CD4-positive, alpha-beta T cell treated with Interleukin-17A for 1 hour (primary cell): ENCODE data around the gene P2RY14.
A peak's percentile ranks its signal among the peaks of the same experiment; 100 is the strongest.

Experiments used
- DNase-seq: peaks from one replicate; pipeline ENCODE4 v3.0.0-alpha.2; 2020

The P2RY14 gene

GRCh38 chr3:151299006-151299405, 20.7 kb upstream of the P2RY14 start:
- DNase-seq: no peak

GRCh38 chr3:151297429-151297828, 19.1 kb upstream of the P2RY14 start:
- DNase-seq: no peak

GRCh38 chr3:151296226-151296625, 17.9 kb upstream of the P2RY14 start:
- DNase-seq: no peak

GRCh38 chr3:151293127-151293526, 14.8 kb upstream of the P2RY14 start:
- DNase-seq: no peak

GRCh38 chr3:151290673-151291072, 12.3 kb upstream of the P2RY14 start:
- no peak for DNase-seq

DNA sequence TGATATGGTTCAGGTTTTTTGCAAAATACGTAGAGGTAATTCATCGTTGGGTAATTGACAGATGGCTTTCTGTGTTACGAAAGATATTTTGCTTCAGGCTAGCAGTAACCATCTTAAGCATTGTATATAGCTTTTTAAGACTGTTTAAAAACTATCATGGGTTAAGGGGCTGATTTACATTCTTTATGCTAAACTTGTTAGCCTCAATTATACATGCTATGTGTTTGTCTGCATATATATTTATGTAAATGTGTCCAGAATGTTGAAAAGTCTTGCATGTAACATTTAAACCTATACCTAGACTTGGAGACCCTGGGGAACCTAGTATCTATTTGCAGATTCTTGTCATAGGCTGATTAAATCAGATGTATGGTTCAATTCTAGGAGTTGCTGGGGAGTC, 11.1 kb upstream of the P2RY14 start:
- no peak for DNase-seq

GRCh38 chr3:151285940-151286339, 7.6 kb upstream of the P2RY14 start:
- DNase-seq: no peak

DNA sequence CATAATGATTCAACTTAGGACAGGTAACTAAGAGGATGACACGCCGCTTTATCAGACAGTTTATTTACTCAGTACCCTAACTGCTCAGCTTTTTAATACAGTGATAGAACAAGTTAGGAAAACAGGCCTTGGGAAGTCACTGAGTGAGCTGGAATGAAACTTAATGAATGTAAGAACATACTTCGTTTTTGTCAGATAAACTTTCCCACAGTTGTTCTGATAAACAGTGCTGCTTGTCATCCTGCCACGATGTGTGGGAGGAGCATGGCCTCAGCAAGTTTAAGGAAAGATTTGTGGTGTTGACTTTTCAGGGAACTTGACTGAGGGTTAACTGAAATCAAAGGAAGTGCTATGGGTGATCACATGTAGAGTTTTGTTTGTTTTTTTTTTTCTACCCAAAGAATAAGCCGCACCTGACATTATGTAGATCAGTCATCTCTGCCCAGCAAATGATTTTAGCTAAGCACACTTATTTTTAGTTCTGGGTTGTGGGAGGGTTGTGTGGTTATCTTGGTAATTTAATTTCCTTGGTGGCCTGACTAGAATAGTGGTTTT, 5.6 kb upstream of the P2RY14 start:
- peak; percentile 18 for DNase-seq

DNA sequence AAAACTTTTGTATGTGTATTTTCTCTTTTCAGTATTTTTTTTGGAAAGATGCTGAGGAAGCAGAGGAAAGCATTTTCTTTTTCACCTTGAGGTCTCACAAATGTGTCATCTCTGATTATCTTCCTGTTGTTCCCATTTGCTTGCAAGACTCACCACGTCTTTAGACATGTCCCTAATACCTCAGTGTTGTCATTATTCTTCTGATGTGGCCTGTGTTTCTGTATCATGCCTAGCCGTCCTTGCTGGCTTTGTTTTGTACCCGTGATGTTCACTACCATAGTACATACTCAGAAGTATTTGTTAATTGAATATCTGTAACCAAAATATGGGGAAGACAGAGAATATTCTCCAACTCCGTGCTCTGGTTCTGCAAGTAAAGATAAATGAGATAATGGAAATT, 5.0 kb upstream of the P2RY14 start:
- no peak for DNase-seq

GRCh38 chr3:151282921-151283320, 4.6 kb upstream of the P2RY14 start:
- DNase-seq: peak; percentile 75

DNA sequence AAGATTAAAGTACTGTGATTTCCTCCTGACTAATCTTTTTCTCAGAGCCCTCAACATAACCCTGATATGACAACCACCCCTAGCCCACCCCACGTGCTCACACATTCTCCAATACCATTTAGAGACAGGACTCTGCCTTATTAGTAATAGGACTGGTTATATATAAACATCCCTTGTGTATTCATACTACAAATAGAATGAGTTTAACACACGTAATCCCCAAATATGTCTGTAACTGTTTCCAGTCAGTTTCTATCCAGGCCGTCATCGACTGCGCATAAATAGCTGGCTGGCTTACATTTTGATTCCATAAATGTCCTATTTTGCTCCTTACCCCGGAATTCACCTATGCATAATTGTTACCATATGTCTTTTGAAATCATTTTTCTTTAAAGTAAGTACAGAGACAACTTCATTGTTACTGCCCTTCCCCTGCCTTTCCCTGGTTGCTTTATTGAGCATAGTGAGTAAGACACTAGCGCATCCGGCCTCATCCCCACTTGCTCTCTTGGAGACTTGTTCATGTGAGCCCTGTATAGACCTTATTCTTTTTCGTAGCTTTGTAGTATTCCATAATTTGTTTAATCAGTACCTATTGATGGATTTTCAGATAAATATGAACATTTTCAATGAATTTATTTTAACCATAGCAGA, 3.5 kb upstream of the P2RY14 start:
- no peak for DNase-seq

DNA sequence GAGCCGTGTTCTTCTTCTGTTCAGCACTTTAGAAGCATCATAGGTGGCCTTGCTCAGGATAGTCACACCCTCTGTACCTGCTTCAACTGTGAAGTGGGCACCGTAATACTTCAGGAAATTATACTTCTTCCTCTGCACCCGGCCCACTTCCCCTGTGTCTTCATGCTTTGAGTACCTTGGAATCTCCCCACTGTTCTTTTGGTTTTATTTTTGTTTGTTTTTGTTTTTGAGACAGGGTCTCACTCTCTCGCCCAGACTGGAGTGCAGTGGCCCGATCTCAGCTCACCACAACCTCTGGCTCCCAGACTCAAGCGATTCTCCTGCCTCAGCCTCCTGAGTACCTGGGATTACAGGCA, 1.7 kb downstream of the P2RY14 start:
- peak; percentile 68 for DNase-seq

DNA sequence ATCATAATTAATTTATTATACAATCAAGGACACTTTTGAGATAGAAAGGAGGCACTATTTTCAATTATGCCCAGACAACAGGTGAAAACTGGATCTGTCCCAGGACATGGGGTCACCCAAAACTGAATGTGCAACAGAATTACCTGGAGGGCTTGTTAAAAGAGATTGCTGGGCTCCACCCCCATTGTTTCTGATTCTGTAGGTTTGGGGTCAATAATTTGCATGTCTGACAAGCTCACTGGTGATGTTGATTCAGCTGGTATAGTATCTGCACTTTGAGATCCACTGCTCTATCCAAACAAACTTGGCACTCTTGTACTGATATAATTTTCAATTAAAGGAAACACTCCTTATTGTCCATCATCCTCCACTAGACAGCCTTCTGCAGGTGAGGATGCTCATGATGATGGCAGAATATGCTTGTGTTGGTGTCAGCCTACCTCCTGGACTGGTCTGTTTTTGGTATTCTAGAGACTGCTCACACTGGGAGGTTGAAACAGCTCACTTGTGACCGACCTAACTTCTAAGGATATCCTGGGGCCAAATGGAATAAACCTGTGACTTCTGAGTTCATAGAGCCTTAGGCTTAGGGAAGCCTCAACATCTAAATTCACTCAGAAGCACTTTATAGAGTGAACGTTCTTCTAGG, 2.2 kb downstream of the P2RY14 start:
- DNase-seq: no peak

- no peak for DNase-seq
These were observed 3.3 kb downstream of the P2RY14 start for GRCh38 chr3:151275091-151275490.

DNA sequence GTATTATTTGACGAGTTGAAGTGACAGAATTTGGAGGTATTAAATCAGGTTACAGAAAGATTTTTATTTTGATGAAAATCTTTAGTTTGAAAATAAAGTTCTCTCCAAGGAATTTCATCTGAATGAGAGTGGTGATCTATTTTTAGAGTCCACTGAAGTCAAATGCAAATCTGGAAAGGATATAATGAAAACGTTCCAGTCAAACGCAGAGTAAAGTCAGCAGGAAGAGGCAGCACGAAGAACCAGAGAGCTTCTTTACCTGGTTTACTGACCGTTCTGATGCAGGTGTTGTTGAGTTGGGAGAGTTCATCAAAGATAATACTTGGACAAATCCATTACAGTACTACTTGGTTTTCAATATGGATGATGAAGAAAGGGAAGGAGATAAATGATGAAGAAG, 8.7 kb downstream of the P2RY14 start:
- no peak for DNase-seq

DNA sequence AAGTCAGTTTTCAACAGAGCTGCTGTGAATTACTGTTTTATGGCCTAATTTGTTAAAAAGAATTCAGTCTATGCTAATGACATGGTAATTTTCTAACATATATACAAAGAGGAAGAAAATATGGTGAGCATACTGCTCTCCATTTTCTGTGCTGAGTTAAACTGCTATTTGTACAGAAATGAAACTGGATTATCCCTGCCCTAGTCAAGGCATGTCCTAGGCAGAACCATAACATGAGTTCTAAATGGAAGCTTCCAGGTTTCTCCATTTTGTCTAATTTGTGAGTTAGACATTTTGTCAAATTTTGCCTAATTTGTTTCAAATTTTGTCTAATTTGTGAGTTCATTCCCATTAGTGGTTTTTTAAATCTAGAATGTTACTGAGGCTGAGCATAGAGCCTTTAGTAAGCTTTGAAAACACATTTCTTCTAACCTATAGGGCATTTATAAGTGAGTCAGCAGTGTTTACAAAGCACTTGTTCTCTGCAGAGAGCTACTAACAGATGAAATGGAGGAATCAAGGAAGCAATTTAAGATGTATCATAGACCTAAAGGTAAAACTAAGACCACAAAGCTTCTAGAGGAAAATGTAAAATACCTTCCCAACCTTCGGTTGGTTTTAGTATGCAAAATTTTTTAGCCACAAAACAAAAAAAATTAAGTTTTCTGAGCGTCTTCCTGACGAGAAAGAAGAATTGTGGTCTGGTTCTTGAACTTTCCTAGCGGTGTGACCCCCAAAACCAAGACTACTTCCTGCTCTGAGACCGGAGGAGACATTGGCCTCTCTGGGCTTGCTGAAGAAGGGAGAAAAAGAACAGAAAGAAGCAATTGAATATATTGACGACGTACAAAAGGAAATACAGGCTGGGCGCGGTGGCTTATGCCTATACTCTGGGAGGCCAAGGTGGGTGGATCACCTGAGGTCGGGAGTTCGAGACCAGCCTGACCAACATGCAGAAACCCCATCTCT, 9.8 kb downstream of the P2RY14 start:
- DNase-seq: peak; percentile 47

GRCh38 chr3:151267066-151267465, 11.3 kb downstream of the P2RY14 start:
- no peak for DNase-seq

GRCh38 chr3:151265866-151266265, 12.5 kb downstream of the P2RY14 start:
- DNase-seq: peak; percentile 39

GRCh38 chr3:151265166-151265565, 13.2 kb downstream of the P2RY14 start:
- DNase-seq: no peak

DNA sequence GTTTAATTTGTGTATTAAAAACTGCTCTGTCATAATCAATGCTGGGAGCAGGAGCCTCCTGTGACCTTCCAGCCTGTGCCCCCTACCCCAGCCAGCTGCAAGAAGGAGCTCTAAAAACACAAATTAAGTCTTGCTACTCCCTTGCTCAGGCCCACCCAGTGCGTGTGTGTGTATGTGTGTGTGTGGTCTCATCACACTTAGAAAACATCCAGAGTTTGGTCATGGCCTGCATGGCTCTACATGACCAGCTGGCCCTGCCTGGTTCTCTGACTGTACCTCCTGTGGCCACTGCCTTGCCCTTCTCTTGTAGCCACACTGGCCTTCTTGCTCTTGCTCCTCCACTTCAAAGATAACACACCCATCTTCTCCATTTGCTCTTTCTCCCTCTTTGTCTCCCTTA, 13.7 kb downstream of the P2RY14 start:
- no peak for DNase-seq

DNA sequence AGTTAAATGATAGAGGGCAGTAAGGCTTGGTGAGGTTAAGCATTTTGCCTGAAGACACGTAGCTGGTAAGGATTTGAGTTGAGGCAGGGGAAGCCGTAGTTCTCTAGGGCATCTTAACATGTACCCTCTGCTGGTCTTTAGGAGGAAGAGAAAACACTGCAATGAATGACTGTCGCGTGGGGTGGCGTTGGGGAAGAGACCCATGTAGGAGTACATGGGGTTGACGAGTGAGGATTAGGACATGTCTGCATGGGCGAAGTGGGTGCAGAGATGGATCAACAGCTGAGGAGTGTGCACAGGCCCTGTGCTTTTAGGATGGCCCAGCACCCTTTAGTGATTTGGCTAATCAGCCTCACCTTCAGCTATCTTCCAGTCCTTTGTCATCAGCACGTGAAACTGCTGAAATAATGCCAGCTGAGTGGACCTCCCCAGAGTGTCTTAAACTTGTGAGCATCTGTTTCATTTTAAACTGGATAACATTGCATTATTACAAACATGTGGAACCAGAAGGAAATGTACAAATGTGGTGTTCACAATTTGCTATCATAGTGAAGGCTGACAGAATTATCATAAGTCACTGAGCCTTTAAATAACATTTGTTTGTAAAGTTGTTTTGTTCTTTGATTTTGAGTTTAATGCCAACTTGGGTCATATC, 15.3 kb downstream of the P2RY14 start:
- no peak for DNase-seq

- no peak for DNase-seq
These were observed 18.7 kb downstream of the P2RY14 start for GRCh38 chr3:151259664-151260063.

DNA sequence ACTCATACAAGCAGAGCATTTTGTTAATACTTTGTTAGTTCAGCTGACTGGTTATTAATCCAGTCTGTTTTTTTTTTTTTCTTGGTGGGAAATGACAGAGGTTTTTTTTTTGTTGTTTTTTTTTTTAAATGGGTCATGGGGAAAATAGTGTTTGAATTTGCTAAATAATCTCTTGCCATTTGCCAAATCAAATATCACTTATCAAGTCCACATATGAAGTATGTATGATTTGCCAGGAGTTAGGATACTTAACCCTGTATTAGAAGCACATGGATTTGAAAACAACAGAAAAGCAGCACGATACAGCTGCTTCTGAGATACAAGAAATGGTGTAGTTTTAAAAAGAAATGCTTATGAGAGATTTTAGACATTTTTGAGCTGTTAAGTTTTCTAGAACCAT, 21.6 kb downstream of the P2RY14 start:
- no peak for DNase-seq
